NCI-H2029 treated with DMSO at 0.1 percent for 48 hours (cell line): Measurements from ENCODE around the gene PPP1CA.
"Not testable (repeated sequence)": the region's sequence is repeated elsewhere in the genome, so short reads cannot be mapped to it uniquely, and the experiment has no call there.

Experiments used
- DNase-seq: peaks from one replicate; lab custom pipeline; 2025; lab: John Stamatoyannopoulos, UW

PPP1CA gene

DNA sequence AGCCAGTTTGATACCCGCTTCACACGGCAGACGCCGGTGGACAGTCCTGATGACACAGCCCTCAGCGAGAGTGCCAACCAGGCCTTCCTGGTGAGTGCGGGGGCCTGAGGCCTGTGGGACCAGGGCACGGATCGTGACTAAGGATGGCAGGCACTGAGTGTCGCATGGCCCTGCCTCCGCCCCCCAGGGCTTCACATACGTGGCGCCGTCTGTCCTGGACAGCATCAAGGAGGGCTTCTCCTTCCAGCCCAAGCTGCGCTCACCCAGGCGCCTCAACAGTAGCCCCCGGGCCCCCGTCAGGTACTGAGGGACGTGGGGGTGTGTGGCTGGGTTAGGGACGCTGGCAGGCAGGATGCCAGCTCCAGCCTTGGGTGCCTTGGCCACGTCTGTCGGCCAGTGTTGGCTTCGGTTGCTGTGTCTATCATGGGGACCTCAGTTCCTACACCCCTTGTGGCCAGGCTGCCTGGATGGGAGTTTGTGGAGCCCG, 32.8 kb upstream of the PPP1CA start:
- DNase-seq: no peak

DNA sequence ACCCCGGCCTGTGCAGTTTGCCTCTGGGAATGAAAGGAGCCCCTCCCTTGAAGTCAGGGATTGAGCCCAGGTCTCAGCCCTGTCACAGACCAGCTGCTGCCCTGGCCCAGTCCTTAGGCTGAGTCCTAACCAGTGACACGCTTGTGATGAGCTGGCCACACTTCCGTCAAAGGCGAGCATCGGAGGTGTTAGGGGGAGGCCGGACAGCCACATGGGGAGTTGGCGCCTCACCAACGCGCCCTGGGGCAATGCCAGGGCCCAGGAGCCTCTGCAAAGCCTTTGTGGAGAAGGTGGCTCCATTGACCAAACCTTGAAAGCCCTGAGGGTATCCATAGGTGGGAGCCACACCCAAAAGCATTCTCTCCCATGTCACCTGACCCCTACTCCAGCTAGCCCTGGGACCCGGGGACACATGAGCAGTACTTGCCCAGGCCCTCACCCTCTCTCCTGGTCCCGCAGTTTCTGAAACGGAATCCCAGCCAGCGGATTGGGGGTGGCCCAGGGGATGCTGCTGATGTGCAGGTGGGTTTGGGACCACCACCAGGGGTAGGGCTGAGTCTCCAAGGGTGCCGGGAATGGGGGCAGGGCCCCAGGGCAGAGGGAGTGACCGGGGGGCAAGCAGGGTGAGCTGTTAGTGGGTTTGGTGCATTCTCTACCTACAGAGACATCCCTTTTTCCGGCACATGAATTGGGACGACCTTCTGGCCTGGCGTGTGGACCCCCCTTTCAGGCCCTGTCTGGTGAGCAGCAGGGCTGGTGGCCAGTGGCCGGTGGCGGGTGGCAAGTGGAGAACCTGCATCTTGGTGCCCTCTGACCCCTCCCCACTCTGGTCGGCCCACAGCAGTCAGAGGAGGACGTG, 32.1 kb upstream of the PPP1CA start:
- no peak for DNase-seq

DNA sequence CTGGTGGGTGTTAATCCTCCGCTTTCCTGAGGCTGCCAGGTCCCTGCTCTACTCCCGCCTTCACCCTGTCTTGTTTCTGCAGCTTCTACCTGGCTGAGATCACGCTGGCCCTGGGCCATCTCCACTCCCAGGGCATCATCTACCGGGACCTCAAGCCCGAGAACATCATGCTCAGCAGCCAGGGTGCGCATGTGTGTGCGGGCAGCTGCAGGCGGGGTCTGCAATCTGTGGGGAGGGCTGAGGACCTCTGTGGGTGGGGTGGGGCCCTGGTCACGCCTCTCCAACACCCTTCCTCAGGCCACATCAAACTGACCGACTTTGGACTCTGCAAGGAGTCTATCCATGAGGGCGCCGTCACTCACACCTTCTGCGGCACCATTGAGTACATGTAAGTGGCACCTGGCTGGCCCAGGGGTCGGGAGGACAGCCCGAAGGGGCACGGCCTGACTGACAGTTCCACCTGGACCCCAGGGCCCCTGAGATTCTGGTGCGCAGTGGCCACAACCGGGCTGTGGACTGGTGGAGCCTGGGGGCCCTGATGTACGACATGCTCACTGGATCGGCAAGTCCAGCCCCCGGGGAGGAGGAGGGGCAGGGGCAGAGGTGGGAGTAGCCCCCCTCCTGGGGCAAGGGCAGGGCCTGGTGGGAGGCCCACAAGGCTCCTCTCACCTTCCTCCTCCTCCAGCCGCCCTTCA, 31.1 kb upstream of the PPP1CA start:
- no peak for DNase-seq

DNA sequence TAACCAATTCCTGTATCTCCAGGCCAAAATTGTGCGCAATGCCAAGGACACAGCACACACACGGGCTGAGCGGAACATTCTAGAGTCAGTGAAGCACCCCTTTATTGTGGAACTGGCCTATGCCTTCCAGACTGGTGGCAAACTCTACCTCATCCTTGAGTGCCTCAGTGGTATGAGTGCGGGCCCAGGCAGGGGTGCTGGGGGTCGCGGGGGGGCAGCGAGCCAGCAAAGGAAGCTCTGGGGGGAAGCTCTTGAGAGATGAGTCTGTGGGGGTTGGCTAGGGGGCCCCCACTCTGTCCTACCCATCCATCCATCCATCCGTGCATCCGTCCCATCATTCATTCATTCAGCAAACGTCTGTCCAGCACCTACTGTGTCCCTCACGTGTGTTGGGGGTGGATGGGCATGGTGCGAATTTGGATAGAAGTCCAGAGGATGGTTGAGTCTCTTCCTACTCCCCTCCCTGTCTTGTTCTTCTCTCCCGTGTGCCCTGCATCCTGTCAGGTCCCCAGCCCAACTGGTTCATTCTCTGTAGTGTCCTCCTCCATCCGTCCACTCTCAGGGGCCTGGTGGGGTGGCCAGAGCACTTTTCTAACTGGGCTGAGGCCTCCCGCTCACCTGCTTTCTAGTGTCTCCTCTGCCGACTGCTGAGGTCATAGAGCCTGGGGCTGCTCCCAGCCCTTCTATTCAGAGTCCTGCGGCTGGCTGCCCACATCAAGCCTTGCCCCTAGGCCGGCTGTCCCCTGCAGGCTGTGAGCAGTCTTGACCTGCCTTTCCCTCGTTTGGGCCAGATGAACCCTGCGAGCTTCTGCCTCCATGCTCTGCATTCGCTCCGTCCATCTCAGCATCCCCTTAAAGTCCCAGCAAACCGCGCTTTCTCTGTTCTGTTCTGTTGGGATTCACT, 29.9 kb upstream of the PPP1CA start:
- no peak for DNase-seq

DNA sequence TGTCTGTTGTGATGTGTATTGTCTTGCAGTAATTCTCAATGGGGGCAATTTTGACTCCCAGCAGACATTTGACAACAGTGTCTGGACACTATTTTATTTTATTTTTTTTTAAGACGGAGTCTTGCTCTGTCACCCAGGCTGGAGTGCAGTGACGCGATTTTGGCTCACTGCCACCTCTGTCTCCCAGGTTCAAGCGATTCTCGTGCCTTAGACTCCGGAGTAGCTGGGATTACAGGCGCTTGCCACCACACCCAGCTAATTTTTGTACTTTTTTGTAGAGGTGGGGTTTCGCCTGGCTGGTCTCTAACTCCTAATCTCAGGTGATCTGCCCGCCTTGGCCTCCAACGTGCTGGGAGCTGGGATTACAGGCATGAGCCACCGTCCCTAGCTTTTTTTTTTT, 28.1 kb upstream of the PPP1CA start:
- DNase-seq: no peak

DNA sequence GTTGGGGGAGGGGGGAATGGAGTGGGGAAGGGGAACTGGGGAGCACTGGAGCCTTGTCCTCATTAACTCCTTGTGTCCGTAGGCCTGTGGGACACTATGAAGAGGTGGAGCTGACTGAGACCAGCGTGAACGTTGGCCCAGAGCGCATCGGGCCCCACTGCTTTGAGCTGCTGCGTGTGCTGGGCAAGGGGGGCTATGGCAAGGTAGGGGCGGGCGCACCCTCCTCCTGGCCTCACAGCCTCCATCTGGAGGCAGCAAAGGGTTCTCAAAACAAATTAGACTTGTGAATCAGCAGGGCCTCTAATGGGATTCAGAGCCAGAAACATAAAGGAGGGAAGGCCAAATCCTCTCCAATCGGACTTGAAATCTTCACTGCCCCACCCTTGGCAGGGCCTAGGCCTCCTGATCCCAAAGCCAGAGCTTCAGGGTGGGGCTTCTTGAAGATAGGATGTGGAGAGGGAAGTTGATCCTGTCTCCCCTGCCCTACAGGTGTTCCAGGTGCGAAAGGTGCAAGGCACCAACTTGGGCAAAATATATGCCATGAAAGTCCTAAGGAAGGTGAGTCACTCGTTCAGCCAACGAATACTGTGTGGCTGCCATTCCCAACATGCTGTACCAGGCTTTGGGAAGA, 27.5 kb upstream of the PPP1CA start:
- no peak for DNase-seq

DNA sequence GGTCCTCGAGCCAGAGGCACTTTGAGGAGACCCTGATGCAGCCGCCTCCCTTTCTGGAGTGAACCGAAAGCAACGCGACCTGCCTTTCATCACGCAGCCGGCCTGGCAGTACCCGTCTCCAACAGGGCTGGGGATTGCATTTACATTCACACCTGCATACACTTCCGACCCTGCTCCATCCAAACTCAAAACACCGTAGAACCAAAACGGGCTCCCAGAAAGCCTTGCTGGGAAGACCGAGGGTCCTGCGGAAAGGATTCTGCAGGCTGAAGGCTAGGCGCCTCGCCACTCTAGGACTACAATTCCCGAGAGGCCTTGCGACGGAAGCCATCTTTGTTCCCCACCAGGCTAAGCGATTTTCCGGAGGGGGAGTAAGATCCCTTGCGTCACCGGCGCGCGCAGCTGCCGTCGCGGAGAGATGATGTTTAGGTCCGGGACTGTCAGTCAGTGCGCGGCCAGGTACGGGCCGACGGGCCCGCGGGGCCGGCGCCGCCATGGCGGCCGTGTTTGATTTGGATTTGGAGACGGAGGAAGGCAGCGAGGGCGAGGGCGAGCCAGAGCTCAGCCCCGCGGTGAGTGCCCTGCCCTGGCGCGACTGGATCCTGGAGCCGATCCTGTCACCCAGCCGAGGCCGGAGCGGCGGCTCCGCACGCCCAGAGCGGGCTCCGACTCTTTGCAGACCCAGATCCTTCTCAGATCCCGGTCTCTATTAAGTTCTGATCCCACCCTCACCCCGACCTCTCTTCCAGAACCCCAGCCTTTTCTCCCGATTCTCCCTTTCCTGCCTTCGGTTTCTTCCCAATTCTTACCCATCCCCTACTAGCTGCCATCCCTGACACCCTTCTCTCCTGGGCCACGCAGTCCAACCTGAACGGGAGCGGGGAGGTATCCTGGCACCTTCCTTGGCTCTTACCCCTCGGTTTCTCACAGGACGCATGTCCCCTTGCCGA, 26.7 kb upstream of the PPP1CA start, which contains the start of gene RPS6KB2:
Gene RPS6KB2, plus strand, starts transcription at position 443 of the 950 bp plus-strand sequence. Its CDS starts 52 bp downstream, at position 495.
- peak; percentile 90 for DNase-seq

DNA sequence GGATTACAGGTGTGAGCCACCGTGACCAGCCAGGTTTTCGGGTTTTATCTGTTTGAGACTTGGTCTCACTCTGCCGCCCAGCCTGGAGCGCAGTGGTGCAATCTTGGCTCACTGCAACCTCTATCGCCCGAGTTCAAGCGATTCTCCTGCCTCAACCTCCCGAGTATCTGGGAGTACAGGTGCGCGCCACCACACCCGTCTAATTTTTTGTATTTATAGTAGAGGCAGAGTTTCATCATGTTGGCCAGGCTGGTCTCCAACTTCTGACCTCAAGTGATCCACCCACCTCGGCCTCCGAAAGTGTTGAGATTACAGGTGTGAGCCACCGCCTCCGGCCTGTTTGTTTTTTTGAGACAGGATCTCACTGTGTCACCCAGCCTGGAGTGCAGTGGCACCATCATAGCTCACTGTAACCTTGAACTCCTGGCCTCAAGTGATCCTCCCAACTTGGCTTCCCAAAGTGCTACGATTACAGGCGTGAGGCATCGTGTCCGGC, 25.8 kb upstream of the PPP1CA start:
- DNase-seq: not testable (repeated sequence)

DNA sequence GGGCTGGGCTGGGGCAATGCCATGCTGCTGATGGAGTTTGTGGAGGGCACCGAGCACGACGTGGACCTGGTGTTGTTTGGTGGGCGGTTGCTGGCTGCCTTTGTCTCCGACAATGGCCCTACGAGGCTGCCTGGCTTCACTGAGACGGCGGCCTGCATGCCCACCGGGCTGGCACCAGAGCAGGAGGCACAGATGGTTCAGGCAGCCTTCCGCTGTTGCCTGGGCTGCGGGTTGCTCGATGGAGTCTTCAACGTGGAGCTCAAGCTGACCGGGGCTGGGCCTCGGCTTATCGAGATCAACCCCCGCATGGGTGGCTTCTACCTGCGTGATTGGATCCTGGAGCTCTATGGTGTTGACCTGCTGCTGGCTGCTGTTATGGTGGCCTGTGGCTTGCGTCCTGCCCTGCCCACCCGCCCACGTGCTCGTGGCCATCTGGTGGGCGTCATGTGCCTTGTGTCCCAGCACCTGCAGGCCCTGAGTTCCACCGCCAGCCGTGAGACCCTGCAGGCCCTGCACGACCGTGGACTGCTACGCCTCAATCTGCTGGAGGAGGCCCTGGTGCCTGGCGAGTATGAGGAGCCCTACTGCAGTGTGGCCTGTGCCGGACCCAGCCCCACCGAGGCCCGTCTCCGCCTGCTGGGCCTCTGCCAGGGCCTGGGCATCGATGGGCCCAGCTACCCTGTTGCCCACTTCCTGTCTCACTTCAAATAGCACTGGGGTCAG, 22.4 kb upstream of the PPP1CA start:
- DNase-seq: no peak

DNA sequence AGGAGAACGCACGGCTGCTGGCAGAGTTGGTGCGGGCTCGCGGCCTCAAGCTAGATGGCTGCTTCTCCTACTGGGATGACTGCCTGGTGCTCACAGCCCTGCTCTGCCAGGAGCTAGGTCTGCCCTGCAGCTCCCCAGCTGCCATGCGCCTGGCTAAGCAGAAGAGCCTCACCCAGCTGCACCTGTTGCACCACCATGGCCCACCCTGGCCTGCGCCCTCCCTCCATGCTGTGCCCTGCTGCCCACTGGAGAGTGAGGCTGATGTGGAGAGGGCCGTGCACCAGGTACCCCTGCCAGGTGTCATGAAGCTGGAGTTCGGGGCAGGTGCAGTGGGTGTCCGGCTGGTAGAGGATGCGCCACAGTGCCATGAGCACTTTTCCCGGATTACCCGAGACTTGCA, 21.8 kb upstream of the PPP1CA start:
- no peak for DNase-seq

DNA sequence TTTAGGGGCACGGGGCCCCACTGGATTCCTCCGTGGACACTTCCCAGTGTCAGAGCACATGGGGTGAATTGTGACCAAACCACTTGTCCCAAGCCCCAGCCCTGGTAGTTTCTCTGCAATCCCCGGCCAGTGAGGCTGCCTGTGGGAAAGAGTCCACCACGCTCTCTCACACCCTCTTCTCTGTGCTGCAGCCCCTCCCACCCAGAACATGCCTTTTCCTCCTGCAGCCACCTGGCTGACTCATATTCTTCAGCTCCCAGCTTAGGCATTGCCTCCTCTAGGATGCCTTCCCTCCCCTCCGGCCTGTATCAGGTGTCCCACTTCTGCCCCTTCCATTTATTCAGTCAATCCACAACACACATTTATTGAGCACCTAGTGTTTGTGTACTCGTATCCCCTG, 21.2 kb upstream of the PPP1CA start:
- DNase-seq: no peak

DNA sequence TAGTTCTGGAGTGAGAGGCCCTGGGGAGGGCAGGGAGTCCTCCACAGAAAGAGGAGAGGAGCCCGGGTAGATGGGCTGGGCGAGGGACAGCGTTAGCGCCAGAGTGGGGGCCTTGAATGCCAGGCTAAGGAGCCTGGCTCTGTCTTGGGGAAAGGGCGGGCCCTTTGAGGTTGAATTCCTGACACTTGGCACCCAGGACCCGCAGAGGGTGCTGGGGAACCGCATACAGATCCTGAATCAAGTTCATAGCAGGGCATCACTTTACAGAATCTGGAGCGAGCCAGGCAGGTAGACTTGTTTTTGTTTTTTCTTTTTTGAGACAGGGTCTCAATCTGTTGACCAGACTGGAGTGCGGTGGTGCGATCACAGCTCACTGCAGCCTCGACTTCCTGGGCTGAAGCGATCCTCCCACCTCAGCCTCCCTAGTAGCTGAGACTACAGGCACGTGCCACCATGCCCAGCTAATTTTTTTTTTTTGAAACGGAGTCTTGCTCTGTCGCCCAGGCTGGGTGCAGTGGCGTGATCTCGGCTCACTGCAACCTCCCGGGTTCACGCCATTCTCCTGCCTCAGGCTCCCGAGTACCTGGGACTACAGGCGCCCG, 19.9 kb upstream of the PPP1CA start:
- no peak for DNase-seq

DNA sequence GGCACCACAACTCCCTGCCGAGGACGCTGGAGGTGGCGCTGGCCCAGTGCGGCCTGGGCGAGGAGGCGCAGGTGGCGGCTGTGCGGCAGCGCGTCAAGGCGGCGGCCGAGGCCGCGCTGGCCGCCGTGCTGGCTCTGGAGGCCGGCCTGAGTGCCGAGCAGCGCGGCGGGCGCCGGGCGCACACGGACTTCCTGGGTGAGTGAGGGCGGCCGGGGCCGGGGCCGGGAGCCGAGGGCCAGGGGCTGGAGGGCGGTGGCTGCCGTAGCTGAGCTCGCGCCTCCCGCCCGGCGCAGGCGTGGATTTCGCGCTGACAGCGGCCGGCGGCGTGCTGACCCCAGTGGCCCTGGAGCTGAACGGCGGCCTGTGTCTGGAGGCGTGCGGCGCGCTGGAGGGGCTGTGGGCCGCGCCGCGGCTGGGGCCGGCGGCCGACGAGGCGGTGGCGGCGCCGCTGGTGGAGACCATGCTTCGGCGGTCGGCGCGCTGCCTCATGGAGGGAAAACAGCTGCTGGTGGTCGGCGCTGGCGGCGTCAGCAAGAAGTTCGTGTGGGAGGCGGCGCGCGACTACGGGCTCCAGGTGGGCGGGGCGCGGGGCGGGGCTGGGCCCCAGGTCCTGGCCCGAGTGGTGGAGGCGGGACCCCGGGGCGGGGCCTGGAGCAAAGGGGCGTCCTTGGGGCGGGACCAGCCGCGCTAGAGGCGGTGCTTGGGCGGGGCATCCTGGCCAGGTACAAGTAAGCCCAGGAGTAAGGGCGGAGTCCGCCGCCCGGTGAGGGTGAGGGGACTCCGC, 19.2 kb upstream of the PPP1CA start:
- DNase-seq: peak; percentile 68

DNA sequence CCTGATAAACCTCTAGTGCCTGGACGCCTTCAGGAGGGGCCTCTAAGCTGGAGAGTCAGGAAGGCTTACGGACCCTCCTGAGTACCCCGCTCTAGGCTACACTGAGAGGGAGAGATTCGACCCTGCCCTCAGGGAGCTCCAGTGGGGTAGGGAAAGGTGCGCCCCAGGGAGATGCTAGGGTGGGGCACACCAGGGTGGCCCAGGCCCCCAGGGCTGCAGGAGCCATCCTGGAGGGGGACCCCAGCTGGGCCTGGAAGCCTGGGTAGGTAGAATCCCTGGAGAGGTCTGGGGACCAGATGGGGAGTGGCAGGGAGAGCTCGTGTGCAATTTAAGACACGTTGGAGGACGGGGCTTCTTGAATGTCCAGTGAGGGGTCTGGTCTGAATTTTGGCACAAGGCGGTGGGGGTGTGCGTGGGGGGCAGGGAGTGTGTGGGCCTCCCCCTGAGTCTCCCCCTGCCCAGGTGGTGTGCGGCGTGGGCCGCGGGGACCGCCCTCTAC, 18.5 kb upstream of the PPP1CA start:
- DNase-seq: no peak

DNA sequence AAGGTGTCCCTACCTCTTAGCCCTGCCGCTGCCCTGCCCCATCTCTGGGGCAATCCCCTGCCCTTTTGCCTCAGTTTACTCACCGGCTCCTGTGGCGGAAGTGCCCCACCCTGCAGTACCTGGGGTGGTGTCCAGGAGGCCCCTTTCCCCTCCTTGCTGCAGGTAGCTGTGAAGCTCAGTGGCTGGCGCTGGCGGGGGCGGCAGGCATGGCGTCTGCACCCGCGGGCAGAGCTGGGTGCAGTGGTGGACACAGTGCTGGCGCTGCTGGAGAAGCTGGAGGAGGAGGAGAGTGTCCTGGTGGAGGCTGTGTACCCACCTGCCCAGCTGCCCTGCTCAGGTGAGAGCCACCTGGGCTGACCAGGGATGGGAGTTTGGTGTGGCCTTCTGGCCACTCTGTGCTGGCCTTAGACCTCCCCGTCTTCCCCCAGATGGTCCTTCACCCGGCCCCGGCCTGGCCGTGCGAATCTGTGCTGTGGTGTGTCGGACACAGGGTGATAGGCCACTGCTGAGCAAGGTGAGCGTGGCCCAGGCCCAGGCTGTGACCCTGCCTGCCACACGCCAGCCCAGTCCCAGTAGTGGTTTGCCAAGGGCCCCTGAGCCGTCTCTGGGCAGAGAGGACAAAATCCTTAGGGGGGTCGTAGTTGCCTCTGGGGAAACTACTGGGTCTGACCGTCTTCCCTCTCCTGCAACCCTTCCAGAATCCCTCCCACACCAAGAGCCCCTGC, 17.8 kb upstream of the PPP1CA start:
- no peak for DNase-seq

DNA sequence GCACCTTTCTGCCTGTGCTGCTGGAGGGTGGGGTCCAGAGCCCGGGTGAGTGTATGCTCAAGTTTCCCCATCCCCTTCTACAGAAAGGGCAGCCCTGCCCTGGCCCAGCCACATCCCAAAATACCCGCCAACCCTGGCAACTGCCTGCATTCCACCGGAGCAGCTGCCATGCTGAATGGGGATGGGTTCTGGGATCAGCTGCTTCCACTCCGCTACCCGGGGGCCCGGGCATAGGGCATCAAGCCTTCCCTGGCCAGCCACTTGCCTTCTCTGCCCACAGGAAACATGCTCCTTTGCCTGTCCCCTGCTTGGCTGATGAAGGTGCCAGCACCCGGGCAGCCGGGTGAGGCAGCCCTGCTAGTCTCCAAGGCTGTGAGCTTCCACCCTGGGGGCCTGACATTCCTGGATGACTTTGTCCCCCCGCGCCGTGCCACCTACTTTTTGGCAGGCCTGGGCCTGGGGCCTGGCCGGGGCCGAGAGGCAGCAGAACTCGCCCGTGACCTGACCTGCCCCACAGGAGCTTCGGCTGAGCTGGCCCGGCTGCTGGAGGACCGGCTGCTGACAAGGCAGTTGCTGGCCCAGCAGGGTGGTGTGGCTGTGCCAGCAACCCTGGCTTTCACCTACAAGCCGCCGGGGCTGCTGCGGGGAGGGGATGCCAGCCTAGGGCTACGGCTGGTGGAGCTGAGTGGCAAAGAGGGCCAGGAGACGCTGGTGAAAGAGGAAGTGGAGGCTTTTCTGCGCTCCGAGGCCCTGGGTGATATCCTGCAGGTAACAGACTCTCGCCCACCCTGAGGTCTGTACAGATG, 17.0 kb upstream of the PPP1CA start:
- DNase-seq: no peak

DNA sequence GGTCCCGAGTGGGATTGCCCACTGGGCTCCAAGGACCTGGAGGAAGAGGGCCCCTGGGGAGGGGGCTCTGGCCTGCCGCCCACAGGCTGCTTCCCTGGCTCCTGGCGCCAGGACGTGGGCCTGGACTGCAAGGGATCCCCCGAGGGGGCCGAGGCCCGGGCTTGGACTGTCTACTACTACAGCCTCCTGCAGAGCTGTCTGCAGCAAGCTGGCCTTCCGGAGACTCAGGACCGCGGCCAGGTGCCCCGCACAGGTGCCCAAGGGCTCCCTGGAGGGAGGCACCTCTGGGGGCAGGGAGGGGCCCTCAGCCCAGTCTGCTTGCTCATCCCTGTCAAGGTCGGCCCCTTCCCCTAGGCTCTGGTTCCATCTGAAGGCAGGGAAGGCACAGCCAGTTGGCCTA, 15.8 kb upstream of the PPP1CA start:
- DNase-seq: no peak
